Measurements from ENCODE around the gene PELI1.

Gene PELI1

DNA sequence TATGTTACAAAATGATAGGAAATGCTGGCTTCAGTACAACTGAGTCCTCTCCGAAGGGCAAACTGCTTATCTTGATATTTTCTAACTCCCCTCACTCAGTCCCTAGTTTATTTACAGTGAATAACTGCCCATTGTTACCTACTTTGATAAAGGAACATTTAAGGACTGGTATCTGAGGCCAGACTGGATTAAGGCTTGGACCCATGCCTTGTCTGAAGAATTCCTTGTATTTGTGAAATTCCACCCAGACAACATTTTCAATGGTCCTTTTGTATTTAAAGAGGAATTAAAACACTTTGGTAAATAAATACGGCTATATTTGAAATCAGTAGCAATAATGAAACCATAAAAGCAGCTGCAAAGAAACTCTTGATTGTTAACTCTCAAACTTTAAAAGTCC is 58.3 kb downstream of the PELI1 start:
- no peak for TF ChIP-seq ZBTB7A (IDR thresholded peaks at IDR 0.05; ENCODE audit: low read depth)
- TF ChIP-seq, protein P1, sequence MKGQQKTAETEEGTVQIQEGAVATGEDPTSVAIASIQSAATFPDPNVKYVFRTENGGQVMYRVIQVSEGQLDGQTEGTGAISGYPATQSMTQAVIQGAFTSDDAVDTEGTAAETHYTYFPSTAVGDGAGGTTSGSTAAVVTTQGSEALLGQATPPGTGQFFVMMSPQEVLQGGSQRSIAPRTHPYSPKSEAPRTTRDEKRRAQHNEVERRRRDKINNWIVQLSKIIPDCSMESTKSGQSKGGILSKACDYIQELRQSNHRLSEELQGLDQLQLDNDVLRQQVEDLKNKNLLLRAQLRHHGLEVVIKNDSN (IDR thresholded peaks at IDR 0.05): no peak
- no peak for TF ChIP-seq MAX (IDR thresholded peaks at IDR 0.05)
- TF ChIP-seq NFIC (IDR thresholded peaks at IDR 0.05): no peak
- TF ChIP-seq TEAD4 (IDR thresholded peaks at IDR 0.05): no peak
- TF ChIP-seq REST (IDR thresholded peaks at IDR 0.05; ENCODE audit: low read depth): no peak
- no peak for TF ChIP-seq YY1 (IDR thresholded peaks at IDR 0.05; ENCODE audit: low read depth)
- TF ChIP-seq FOXM1 (IDR thresholded peaks at IDR 0.05; ENCODE audit: borderline replicate concordance, low read depth): no peak

DNA sequence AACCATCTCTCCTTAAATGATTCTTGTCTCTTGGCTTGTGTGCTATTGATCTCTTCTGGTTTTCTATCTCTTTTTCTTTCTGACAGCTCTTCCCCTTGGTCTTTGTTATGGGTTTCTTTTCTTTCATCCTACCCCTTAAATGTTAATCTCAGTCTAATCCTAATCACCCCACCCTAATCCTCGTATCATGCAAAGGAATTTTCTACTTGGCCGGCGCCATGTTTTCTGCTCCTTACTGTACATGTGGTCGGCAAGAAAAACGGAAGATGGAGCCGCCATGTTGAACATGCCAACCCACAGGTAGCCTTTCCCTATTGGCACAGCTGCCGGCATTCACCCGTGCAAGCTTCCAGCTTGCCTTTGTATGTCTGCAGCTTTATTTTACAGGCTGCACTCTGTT is 63.2 kb downstream of the PELI1 start:
- TF ChIP-seq TAF1 (IDR thresholded peaks at IDR 0.05; ENCODE audit: low read depth) (no peak), EGR1 (IDR thresholded peaks at IDR 0.05) (no peak), MAX (IDR thresholded peaks at IDR 0.05) (no peak), FOXM1 (IDR thresholded peaks at IDR 0.05; ENCODE audit: borderline replicate concordance, low read depth) (no peak), EP300 (IDR thresholded peaks at IDR 0.05; ENCODE audit: borderline replicate concordance) (no peak), NFIC (IDR thresholded peaks at IDR 0.05) (no peak), CEBPB (IDR thresholded peaks at IDR 0.05) (no peak), RAD21 (IDR thresholded peaks at IDR 0.05; ENCODE audit: low read depth) (no peak), CREB1 (IDR thresholded peaks at IDR 0.05; ENCODE audit: low read depth) (no peak), TEAD4 (IDR thresholded peaks at IDR 0.05) (no peak), REST (IDR thresholded peaks at IDR 0.05; ENCODE audit: low read depth) (no peak), ZBTB7A (IDR thresholded peaks at IDR 0.05; ENCODE audit: low read depth) (no peak), YY1 (IDR thresholded peaks at IDR 0.05; ENCODE audit: low read depth) (no peak)
- TF ChIP-seq, protein P1 (IDR thresholded peaks at IDR 0.05): no peak

- TF ChIP-seq MAX (IDR thresholded peaks at IDR 0.05): no peak
- TF ChIP-seq, protein P1 (IDR thresholded peaks at IDR 0.05): no peak
- TF ChIP-seq ZBTB7A (IDR thresholded peaks at IDR 0.05; ENCODE audit: low read depth): no peak
- TF ChIP-seq NFIC (IDR thresholded peaks at IDR 0.05): no peak
- TF ChIP-seq EP300 (IDR thresholded peaks at IDR 0.05; ENCODE audit: borderline replicate concordance): no peak
- TF ChIP-seq EGR1 (IDR thresholded peaks at IDR 0.05): no peak
- no peak for TF ChIP-seq CEBPB (IDR thresholded peaks at IDR 0.05)
- no peak for TF ChIP-seq REST (IDR thresholded peaks at IDR 0.05; ENCODE audit: low read depth)
- TF ChIP-seq TAF1 (IDR thresholded peaks at IDR 0.05; ENCODE audit: low read depth): no peak
- no peak for TF ChIP-seq CREB1 (IDR thresholded peaks at IDR 0.05; ENCODE audit: low read depth)
Measured at GRCh38 chr2:64080179-64080578, 64.0 kb downstream of the PELI1 start.

DNA sequence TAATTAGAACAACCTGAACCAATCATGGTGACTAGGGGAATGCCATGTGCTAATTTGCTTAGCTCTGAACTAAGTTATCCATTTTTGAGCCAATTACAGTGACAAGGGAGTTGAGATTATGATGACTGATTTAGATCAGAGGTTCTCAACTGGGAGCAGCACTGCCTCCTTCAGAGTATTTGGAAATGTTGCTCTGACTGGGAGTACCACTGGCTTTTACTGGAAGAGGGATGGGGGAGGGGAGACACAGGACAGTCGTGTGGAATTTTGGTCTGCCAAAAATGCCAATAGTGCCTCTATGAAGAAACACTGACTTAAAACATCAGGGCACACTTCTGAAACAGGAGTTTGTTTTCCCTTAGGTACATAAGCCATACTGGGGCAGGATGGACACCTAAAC is 76.9 kb downstream of the PELI1 start:
- TF ChIP-seq CREB1 (IDR thresholded peaks at IDR 0.05; ENCODE audit: low read depth) (no peak), TAF1 (IDR thresholded peaks at IDR 0.05; ENCODE audit: low read depth) (no peak), FOXM1 (IDR thresholded peaks at IDR 0.05; ENCODE audit: borderline replicate concordance, low read depth) (no peak), YY1 (IDR thresholded peaks at IDR 0.05; ENCODE audit: low read depth) (no peak), RAD21 (IDR thresholded peaks at IDR 0.05; ENCODE audit: low read depth) (no peak), ZBTB7A (IDR thresholded peaks at IDR 0.05; ENCODE audit: low read depth) (no peak), REST (IDR thresholded peaks at IDR 0.05; ENCODE audit: low read depth) (no peak)
- TF ChIP-seq, protein P1 (IDR thresholded peaks at IDR 0.05): no peak

All from Ishikawa (cell line).